ENCODE results near the gene SFI1.

SFI1 gene

DNA sequence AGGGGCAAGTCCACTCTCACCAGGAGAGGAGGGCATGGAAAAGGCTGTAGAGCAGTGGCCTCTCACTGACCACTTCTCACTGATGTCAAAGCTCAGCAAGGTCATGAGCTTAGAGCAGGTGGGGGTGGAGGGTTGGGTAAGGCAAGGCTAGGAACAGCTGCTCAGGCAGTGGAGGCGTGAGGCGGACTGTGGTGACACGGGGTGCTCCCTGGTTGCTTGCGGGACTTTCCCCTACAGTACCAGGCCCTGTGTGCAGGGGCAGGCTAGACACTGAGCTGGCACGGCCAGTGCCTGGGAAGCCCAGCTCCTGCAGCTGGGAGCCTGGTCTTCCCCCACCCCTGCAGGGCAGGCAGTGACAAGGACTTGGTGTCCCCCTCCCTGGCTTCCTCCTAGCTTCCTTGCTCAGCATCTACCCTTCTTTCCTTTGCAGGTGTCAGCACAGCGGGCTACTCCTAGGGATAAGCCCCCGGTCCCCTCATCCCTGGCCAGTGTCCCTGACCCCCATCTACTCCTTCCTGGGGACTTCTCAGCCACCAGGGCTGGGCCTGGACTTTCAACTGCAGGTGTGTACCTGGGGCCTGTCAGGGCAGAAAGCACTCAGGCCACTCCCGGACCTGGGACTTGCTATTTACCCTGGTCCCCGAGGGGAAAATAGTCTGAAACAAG lies 120.1 kb downstream of the SFI1 start:
- peak; percentile 34 to 40 for DNase-seq (ENCODE audit: low read depth in 2 of 2)

DNA sequence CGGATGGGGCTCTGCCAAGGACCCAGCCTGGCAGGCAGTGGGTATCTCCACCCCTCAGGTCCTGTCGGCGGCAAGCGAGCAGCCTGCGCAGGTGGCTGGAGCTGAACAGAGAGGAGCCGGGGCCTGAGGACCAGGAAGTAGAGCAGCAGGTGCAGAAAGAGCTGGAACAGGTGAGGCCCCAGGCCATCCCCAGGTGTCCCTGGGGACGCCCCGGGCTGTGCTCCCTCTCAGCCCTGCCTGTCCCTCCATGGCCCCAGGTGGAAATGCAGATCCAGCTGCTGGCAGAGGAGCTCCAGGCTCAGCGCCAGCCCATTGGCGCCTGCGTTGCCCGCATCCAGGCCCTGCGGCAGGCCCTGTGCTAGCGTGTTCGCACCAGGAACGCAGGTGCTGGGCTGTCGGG lies 121.7 kb downstream of the SFI1 start:
- no peak for DNase-seq (ENCODE audit: low read depth in 2 of 2)

DNA sequence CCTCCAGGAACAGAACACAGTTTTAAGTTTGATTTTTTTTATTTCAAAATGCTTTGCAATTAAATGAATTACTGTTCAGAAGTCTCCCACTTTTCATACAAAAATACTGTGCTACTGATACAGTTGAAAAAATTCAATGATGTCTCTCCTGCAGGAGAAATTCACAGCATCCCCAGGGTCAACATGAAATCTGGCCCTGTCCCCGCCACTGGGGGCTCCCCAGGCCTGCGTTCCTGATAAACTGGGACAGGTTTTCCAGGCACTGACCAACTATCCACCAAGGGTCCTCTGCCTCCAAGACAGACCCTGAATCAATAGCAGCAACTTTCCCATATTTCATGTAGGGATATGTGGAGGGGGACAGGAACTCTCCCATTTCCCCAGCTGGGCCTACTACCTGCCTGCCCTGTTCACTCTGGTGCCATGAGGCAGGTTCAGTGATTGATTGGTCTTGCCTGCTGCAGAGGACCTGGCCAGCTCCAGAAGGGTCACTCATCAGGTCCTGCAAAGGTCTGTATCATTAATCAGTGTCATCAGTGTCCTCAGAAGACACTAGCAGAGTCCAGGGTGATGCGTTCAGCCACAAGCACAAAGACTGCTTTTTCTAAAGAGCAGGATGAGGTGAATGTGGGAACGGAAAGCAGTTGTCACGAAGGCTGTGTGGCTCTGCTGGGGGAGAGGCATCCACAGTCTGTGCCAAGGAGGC lies 122.3 kb downstream of the SFI1 start:
- DNase-seq (ENCODE audit: low read depth in 2 of 2), result no peak

DNA sequence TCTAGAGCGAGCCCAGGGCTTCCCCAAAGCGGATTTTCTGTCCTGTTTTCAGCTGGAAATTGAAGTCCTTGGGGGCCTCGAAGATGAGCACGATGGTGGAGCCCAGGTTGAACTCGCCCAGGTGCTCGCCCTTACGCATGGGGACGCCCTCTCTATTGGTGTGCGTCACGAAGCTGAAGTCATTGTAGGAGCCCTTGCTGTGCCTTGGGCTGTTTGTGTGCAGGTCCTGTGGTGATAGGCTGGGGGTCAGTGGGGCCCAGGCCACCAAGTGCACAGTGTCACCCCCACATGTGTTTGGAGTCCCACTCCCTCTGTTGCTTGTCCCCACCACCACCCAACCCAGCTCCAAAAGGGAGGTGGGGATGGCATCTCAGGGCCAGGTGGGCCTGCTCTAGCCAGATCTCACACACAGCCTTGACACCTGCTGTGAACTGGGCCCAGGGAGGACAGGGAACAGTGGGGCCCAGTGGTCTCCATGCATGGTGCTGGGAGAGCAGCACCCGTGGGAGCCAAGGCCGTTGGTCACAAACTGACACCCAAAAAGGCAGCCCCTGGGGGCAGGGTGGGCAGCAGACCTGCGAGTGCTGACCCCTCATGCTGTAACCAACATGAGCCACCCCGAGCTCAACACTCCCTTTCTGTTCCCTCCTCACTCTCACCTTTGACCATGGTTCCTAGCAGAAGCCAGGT lies 123.4 kb downstream of the SFI1 start:
- no peak for DNase-seq (ENCODE audit: low read depth in 2 of 2)

DNA sequence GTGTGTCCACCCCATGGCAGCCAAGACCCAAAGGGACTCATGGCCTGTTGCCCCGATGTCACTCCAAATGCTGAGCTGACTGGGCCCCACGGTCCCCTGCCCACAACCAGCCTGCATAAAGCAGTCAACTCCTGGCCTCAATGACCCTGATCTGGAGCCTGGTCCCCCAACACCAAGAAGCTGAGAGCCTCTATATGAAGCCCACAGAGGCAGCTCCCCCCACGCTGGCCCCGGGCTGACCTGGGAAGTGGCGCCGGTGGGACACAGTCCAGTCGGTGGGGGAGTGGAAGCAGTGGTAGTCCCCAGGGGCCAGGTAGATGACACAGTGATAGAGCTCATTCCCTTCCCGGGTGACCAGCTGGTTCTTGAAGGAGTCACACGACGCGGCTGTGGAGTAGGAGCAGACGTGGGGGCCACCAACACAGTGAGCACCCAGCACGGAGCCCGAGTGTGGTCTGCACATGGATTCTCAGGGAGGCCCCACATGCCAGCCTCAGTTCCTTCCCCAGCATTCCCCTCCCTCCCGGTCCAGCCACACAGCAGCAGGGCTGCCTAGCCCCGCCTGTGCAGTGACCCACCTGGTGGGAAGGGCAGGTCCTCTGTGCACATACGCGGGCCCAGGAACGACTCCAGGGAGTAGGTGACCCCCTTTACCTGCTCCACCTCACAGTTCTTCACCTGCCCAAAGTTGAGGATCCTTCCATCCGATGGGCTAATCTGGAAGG lies 124.6 kb downstream of the SFI1 start:
- no peak for DNase-seq (ENCODE audit: low read depth in 2 of 2)

DNA sequence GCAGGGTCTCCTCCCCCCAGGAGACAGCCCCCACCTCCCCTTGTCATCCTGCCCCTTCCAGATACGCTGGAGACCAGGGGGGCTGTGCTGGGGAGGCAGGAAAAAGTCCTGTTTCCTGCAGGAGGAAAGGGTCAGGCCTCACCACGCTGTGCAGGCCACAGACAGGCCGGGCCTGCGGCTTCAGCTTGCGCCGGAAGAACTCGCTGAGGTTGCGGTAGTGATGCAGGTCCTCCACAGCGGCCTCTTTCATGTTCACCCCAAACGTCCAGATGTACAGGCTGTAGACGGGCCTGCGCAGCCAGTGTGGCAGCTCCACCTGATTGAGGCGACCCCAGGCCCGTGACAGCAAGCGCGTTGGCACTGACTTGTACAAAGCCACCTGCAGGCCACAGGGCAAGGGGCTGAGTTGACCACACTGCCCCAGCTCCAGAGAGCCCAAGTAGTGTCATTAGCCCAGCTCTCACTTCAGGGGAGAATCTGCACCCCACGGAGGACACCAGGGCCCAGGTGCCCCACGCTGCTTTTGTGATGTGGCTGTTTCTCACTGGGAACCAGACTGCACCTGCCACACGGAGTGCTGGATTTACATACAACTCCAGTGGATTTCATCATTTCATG lies 125.3 kb downstream of the SFI1 start:
- no peak for DNase-seq (ENCODE audit: low read depth in 2 of 2)

DNA sequence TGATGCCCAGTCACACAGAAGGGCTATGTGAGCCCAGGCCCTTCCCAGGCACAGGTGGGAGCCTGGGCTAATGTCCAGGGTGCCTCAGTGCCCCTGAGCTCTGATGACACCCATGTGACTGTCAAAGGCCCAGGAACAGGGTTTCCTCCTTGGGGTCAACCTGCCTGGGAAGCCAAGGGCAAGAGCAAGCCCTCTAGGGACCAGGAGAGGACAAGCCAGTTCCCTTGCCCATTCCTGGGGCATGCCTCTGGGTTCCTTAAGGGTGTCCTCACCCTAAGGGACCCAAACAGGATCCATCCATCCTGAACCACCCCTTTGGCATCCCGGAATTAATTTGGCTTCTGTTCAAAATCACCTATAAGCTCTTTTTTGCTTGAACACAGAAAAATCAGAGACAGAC lies 126.6 kb downstream of the SFI1 start:
- no peak for DNase-seq (ENCODE audit: low read depth in 2 of 2)

DNA sequence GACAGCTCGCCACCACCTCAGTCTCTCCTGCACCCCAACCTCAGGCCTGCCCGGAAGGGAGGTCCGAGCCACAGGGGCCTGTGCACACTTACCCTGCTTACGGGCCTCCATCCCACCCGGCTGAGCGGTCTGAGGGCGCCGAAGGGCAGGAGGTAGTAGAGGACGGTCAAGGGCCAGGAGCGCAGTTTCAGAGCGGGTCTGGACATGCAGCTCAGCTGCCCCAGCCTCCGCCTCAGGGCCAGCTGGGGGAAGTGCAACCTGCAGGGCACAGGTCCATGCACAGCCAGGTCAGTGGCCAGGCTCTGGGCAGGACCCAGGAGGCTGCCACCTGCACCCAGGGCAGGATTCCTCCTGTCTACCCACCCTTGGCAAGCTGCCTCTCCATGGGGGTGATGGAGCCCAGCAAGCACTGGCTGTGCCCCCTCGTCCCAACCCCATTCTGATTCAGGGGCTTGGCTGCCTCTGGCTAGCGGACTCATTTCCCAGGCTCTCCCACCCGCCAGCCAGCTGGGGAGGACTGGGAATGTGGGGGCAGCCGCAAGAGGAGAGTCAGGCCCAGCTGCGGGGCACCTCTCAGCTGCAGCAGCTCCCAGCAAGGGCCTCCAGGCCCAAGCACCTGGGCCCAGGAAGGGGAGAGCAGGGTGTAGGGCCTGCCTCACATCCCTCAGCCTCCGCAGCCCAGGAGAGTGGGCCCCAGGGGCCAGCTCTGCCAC lies 127.4 kb downstream of the SFI1 start:
- DNase-seq (ENCODE audit: low read depth in 2 of 2), result no peak

DNA sequence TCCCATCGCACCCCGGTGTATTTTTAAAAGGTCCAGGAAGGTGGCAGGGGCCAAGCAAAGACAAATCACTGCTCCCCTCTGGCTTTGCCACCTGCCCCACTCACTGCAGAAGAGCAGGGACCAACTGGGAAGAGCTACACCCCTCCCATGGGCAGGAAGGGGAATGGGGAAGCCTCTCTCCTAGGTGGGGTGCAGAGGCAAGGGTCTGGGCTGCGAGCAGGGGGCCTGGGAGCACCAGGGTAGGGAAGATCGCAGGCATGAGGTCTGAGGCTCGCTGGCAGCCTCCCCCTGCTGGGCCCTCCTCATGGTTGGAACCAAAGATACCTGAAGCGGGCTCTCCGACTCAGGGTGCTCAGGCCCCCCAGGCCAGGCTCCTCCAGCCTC lies 128.9 kb downstream of the SFI1 start:
- DNase-seq (ENCODE audit: low read depth in 2 of 2), result no peak

DNA sequence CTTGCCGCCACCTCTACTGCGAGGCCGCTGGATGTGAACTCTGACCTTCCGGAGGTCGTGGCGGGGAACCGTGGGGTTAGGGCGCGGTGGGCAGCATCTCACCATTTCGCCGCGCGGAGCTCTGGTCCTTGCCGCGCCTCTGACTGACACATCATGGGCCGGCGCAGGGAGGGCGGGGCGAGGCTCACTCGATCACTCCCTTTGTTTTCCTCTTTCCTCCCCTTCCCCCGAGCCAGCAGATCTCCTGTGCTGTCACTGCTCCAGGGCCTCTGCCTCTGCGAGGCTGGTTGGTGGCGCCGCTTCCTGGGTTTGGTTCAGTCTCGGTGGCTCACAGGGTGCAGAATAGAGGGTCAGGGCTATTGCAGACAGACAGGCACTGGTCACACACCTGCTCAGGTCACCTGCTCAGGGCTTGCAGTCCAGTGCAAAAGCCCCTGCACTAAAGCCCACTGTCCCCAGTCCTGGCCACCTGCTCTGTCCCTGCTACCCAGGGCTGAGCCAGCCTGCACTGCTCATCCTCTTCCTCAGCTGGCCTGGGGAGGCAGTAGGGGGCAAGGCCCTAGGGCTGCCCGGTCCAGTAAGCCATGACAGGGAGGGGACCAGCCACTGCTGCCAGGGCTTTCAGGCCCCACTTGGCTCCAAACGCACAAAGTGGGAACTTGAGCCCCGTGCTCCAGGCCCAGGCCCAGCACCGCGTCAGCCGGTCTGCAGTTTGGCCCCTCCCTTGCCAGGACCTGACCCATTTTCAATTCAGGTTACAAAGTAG lies 129.5 kb downstream of the SFI1 start:
- DNase-seq (ENCODE audit: low read depth in 2 of 2), result no peak

DNA sequence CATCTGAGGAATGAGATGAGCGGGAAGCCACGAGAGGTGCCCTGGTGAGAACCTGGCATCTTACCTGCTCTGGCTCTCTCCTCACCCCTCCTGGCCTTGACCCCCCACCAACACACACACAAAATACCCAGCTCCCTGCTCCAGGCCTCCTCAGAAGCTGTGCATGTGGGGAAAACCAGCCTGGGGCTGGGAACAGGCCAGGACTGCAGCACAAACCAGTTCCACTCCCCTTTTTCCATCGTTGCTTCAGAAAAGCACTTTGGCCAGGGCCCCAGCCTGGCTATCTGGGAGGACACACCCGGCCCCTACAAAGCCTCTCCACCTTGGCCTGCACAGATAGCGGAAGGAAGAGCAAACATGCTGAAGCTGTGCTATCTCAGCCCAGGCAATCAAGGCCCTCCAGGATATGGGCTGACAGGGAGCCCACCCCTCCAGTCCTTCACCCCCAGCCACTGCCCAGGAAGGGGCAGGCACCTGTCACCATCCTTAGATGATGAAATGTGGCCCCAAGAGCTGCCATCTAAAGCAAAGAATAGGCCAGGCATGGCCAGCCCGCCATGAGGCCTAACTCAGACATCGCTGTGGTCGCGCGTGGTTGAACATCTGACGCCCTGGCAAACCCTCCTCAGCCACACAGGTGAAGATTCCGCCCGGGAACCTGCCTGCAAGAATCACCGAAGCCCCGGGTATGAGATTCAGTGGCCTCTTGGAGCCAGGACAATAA lies 130.3 kb downstream of the SFI1 start:
- no peak for DNase-seq (ENCODE audit: low read depth in 2 of 2)

DNA sequence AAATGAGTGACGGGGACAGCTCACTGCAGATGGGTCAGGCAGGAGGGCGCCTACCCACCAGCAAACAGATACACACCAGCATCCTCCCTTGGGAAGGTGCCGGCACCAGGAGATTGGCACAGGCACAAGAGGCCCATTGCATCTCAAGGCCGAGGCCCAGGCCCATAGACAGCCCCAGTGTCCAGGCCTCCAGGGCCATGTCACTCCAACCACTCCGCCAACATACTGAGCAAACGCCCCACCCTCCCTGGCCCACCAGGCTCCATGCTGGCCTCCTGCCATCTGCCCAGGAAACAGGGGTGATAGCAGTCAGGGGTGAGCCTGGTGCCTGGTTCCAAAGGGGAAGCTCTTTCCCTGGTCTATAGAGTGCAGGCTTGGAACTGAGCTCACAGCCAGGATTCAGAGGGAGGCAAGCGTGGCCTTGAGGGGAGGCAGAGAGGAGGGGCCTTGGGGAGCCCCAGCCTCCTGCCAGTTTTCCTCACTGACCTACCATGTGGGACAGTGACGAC lies 130.9 kb downstream of the SFI1 start:
- DNase-seq (ENCODE audit: low read depth in 2 of 2), result no peak

DNA sequence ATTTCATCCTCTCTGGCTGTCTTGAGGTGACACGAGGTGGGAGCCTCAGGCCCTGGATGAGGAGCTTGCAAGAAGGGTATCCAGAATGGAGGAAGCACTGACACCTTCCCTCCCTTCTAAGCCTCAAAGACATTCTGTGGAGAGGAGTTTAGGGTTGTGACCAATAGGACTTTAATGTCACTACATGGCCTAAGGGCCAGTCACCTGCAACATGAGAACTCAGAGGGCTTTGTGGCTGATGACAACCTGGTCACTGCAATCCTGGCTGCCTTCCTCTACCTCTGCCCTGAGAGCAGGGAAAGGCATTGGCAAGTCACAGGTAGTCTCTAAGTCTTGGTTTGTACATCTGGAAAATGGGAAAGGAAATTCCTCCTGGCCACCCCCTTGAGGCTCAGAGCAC lies 132.0 kb downstream of the SFI1 start:
- DNase-seq (ENCODE audit: low read depth in 2 of 2), result no peak

DNA sequence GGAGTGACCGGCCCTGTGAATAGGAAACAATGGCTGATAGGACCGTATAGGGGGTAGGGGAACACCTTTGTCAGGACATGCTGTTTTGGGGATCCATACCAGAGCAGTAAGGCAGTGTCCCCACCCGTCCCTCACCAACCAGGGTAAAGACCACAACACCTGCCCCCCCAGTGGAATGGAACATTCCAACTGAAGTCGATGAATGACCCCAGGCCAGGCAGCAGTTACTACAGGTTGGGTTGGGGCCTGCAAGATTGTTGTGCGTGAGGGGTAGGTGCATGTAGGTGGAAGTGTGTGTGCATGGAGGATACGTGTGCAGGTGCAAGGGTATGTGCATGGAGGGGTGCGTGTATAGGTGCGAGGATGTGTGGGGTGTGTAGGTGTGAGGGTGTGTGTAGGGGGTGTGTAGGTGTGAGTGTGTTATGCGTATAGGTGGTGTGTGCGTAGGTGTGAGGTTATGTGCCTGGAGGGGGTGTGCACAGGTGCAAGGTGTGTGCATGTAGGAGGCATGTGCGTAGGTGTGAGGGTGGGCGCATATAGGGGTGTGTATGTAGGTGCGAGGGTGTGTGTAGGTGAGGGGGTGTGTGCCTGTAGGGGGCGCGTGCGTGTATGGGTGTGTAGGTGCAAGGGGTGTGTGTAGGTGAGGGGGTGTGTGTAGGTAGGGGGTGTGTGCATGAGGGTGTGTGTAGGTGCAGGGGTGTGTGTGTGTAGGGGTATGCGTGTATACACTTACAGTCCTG lies 132.8 kb downstream of the SFI1 start:
- no peak for DNase-seq (ENCODE audit: low read depth in 2 of 2)

DNA sequence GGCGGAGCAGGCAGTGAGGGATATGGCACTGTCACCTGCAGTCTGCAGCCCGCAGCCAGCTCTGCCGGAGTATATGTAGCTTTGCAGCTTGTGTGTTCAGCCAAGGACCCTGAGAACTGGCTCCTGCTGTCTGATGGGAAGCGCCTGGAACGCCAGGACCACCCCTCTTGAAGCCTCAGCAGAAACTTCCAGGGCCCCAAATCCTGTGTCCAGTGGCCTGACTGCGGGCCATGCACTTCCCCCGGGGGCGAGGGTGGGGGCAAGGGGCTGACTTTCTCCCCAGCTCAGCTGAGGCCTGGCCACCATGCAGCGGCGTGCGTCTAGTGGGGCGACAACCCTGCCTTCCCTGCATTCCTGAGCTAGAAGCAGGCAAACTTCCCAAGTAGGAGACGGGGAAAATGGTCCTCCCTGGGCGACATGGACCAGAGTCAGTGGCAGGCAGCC lies 133.4 kb downstream of the SFI1 start:
- DNase-seq (ENCODE audit: low read depth in 2 of 2), result no peak

DNA sequence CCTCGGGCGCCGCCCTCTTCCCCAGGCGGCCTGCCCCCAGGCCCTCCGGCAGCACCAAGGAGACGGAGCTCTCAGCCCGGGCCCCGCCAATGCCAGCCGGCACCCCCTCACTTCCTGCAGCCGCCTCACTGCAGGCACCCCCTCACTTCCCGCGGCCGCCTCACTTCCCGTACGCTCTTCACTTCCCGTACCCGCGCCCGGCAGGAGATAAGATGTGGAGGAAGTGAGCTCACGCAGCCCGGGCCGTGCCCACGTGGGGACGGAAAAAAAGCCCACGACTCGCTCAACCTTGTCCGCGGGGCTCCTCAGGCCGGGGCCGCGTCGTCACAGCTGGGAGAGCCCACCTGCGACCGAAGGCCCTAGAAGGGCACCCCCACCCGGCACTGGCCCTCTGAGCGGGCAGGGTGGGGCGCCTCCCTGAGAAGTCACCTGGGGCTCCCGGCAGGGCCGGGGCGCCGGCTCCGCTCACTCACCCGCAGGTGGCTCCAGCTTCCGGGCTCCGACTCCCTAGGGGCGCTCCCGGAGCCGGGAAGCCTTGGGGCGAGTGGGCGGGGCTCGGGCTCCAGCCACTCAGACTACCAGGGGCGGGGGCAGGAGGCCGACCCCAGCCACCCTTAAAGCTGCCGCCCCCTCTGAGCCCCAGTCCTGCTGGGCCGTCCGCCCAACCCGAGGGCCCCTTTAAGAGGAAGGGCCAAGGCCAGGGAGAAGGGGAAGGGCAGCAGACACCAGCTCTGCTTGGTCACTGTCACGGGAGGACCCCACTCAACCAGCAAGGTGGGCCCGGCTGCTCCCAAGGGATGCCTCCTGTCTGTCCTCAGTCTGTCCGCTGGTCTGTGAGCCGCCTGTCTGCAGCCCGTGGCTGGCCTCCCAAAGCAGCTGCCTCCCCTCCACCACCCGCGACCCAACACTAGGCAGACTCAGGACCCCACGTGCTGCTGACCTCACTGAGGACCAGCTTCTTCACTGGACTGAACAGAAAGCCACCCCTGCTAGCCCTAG lies 134.3 kb downstream of the SFI1 start:
- peak; percentile 80 to 82 for DNase-seq (ENCODE audit: low read depth in 2 of 2)

DNA sequence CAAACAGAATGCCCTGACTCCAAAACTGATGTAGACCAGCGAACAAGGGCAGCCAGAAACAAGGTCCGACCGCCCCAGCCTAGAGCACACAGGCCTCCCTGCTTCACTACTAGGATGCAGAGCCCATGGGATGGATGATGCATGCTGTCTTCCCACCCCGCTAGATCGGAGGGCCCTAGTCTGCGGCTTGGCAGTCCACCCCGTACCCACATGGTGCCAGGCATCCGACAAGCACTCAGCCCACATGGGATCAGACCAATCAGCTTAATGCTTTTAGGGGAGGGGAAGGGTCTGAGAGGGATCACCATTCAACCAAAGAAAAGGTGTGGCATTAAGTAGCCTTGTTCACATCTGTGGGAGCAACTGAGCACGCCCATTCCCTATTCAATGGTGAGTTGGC lies 135.1 kb downstream of the SFI1 start:
- no peak for DNase-seq (ENCODE audit: low read depth in 2 of 2)
